A673 (cell line): ENCODE data around the gene MGLL. TPM values are rescaled to one million over a fixed set of nuclear protein-coding genes. Genes with fewer than 3 reads are reported as not detected.

Source experiments
- BruUV-seq: library from RNA; stranded (reverse); fragments of 400-500 nt; replicated peaks from 2 replicates; lab custom pipeline; 2021; lab: Mats Ljungman, UMichigan
- CTCF ChIA-PET: fragments of 300-600 bp; sonication (Branson Sonifier 250); formaldehyde crosslinking; loops from one replicate; lab custom pipeline; 2022; ENCODE audit warnings: antibody characterized with exemption; lab: Charles Lee
- POLR2A ChIA-PET: fragments of 300-600 bp; sonication (Branson Sonifier 250); formaldehyde crosslinking; loops from one replicate; lab custom pipeline; 2022; ENCODE audit warnings: antibody characterized with exemption; ENCODE audit not compliant: low non-redundant PET; lab: Charles Lee
- DNase-seq: peaks from one replicate; pipeline ENCODE4 v3.0.0-alpha.2; 2015; ENCODE audit warnings: low spot score
- H3K27ac ChIP-seq: fragments of 200-600 bp; sonication (generic); 2 replicates; pipeline ENCODE4 v1.5.1; 2016; ENCODE audit warnings: mixed run types, low read depth, mild to moderate bottlenecking, mixed read lengths, antibody characterized with exemption, low read length; ENCODE audit not compliant: poor library complexity, severe bottlenecking
- H3K27me3 ChIP-seq: fragments of 200-600 bp; sonication (generic); replicated peaks from 2 replicates; pipeline ENCODE4 v1.6.1; 2017; ENCODE audit warnings: mixed run types, low read depth, mild to moderate bottlenecking, mixed read lengths, antibody characterized with exemption, low read length; ENCODE audit not compliant: insufficient read depth, poor library complexity
- H3K36me3 ChIP-seq: fragments of 200-600 bp; sonication (generic); 2 replicates; pipeline ENCODE4 v1.6.1; 2016; ENCODE audit warnings: mixed run types, mild to moderate bottlenecking, mixed read lengths, antibody characterized with exemption, low read length; ENCODE audit not compliant: insufficient read depth, poor library complexity, severe bottlenecking
- H3K4me1 ChIP-seq: fragments of 200-600 bp; sonication (generic); 2 replicates; pipeline ENCODE4 v1.6.1; 2017; ENCODE audit warnings: mixed run types, mild to moderate bottlenecking, mixed read lengths, antibody characterized with exemption, low read length; ENCODE audit not compliant: insufficient read depth, poor library complexity, severe bottlenecking
- H3K4me3 ChIP-seq: fragments of 200-600 bp; sonication (generic); 2 replicates; pipeline ENCODE4 v1.5.1; 2016; ENCODE audit warnings: low read depth, mixed run types, mild to moderate bottlenecking, mixed read lengths, low read length; ENCODE audit not compliant: poor library complexity, severe bottlenecking
- H3K9me3 ChIP-seq: fragments of 200-600 bp; sonication (generic); 2 replicates; pipeline ENCODE4 v1.6.1; 2016; ENCODE audit warnings: mixed run types, low read depth, mild to moderate bottlenecking, mixed read lengths, antibody characterized with exemption, low read length; ENCODE audit not compliant: poor library complexity, severe bottlenecking
- EZH2 ChIP-seq: fragments of 200-600 bp; sonication (generic); IDR thresholded peaks from 2 replicates; pipeline ENCODE4 v1.6.1; 2017; ENCODE audit warnings: borderline replicate concordance, low read depth, mild to moderate bottlenecking, mixed read lengths, antibody characterized with exemption, low read length; ENCODE audit not compliant: poor library complexity, severe bottlenecking
- intact Hi-C: fragments of 100-400 bp; cut with micrococcal nuclease; formaldehyde crosslinking; loops from one replicate; pipeline ENCODE4 v1.10.0; 2022; ENCODE audit not compliant: unreplicated experiment
- total RNA-seq: library from RNA; stranded (reverse); gene quantifications from 2 replicates; pipeline ENCODE4 v1.2.3, GENCODE V29; 2021
- TF ChIP-seq, protein P1 (sequence below): fragments of 300-800, 200-600 bp; sonication (generic); conservative IDR thresholded peaks from 2 replicates; pipeline ENCODE4 v1.5.1; 2017; ENCODE audit warnings: low read depth, mild to moderate bottlenecking, antibody characterized with exemption, low read length, moderate library complexity, mixed read lengths

The MGLL gene
- total RNA-seq, 1 experiment from 2014 or later: 0.39 TPM

GRCh38 chr3:127796831-127797150 lies 25.5 kb downstream of the MGLL start:
- no TSS peak for BruUV-seq
- POLR2A ChIA-PET: no interaction called here

DNA sequence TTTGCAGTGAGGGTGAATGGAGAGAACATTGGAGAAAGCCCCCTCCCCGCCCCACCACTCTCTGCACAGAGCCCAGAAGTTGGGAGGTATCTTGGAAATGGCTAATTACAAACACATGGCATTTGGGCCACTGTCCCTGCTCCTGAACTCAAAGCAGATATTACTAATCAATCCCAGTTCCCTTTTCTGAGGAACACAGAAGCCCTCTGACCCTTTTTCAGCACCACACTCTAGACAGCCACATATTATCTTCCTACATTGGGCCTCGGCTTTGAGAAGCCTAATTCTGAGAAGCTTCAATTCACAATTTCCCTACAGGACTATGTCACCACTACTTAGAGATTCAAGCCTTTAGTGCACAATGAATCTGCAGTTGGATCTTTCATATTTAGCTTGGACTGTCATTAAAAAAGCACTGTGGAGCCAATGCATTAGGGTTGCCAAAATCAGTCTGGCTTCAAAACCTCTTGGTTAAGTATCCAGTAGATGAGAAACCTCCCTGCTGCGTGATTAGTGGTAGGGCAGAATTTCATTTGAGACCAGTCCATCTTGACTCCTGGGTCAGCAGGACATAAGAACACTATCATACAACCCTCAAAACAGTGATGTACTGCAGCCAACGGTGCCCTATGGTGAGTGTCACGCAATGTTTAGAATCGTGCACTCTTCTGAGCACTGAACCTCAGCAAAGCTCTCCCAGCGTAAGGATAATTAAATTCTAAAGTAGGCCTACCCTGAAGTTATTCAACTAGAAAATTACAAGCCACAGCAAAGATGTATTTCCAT lies 26.1 kb downstream of the MGLL start:
- Histone ChIP-seq H3K9me3 (no peaks in the 10 kb centered on the region), H3K27me3 (no peaks in the 10 kb centered on the region), H3K4me1 (no peaks in the 10 kb centered on the region), H3K4me3 (no peak overlapping the region), H3K36me3 (no peaks in the 10 kb centered on the region), H3K27ac (no peak overlapping the region)
- no peak for DNase-seq
- BruUV-seq: no TSS peak
- ChIA-PET CTCF (no interaction called here), POLR2A (no interaction called here)
- intact Hi-C loops: no loop called here
- TF ChIP-seq, protein P1, sequence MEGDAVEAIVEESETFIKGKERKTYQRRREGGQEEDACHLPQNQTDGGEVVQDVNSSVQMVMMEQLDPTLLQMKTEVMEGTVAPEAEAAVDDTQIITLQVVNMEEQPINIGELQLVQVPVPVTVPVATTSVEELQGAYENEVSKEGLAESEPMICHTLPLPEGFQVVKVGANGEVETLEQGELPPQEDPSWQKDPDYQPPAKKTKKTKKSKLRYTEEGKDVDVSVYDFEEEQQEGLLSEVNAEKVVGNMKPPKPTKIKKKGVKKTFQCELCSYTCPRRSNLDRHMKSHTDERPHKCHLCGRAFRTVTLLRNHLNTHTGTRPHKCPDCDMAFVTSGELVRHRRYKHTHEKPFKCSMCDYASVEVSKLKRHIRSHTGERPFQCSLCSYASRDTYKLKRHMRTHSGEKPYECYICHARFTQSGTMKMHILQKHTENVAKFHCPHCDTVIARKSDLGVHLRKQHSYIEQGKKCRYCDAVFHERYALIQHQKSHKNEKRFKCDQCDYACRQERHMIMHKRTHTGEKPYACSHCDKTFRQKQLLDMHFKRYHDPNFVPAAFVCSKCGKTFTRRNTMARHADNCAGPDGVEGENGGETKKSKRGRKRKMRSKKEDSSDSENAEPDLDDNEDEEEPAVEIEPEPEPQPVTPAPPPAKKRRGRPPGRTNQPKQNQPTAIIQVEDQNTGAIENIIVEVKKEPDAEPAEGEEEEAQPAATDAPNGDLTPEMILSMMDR: no peak
- no peak for TF ChIP-seq EZH2

More at GRCh38 chr3:127796831-127797150, 25.5 kb downstream of the MGLL start:
- CTCF ChIA-PET: no interaction called here
- no peak overlapping the region for H3K4me3 ChIP-seq
- no peak overlapping the region for H3K27ac ChIP-seq
- no peak for TF ChIP-seq EZH2
- TF ChIP-seq, protein P1: no peak
- no peaks in the 10 kb centered on the region for H3K27me3 ChIP-seq
- H3K36me3 ChIP-seq: no peaks in the 10 kb centered on the region
- no peaks in the 10 kb centered on the region for H3K9me3 ChIP-seq
- intact Hi-C loops: no loop called here
- H3K4me1 ChIP-seq: no peaks in the 10 kb centered on the region
- no peak for DNase-seq

- TF ChIP-seq, protein P1: no peak
- no peak for TF ChIP-seq EZH2
- intact Hi-C loops: no loop called here
- ChIA-PET POLR2A (no interaction called here), CTCF (no interaction called here)
- BruUV-seq: no TSS peak
- no peaks in the 10 kb centered on the region for H3K36me3 ChIP-seq
- no peak for DNase-seq
- H3K4me1 ChIP-seq: no peaks in the 10 kb centered on the region
- no peak overlapping the region for H3K4me3 ChIP-seq
- no peaks in the 10 kb centered on the region for H3K9me3 ChIP-seq
- no peak overlapping the region for H3K27ac ChIP-seq
- no peaks in the 10 kb centered on the region for H3K27me3 ChIP-seq
These were observed 27.3 kb downstream of the MGLL start for GRCh38 chr3:127794972-127795371.
